Measurements from ENCODE around the gene CEP112.

DNA sequence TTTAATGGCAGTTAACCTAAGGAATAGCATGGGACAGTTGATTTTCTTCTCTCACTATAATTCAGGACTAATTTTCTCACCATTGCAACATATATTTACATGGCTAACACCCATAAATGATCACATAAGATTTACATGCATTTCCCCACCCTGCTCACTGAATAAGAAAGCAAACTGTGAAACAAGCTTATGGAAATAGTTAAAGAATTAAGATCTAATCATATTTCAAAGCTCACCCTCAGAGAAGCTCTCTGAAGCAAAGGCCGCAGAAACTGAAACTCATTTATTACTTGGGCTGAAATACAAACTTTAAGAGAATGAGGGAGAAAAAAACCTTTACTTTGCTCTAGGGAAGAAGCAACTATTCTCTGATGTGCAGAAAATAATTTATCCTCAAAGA lies 411.8 kb downstream of the CEP112 start:
- TF ChIP-seq POLR2AphosphoS5 (IDR thresholded peaks at IDR 0.05), result no peak
- no peak for TF ChIP-seq CTCF (IDR thresholded peaks at IDR 0.05)
- TF ChIP-seq POLR2A (IDR thresholded peaks at IDR 0.05), result no peak
